SU-DHL-6 (cell line): ENCODE measurements around the gene APOL3.

Source experiments
- EZH2phosphoT487 ChIP-seq: fragments of 200-600 bp; sonication (generic), shearing (Covaris generic); conservative IDR thresholded peaks from 2 replicates; pipeline ENCODE4 v1.6.1; 2018; ENCODE audit warnings: mild to moderate bottlenecking, antibody characterized with exemption, low read length, moderate library complexity, mixed read lengths
- TF ChIP-seq, protein P1 (sequence below): fragments of 200-600 bp; sonication (generic); IDR thresholded peaks from one replicate; pipeline ENCODE4 v1.5.1; 2017; ENCODE audit warnings: antibody characterized with exemption, mild to moderate bottlenecking, low read length, moderate library complexity; ENCODE audit not compliant: insufficient read depth, poor library complexity, severe bottlenecking

DNA sequence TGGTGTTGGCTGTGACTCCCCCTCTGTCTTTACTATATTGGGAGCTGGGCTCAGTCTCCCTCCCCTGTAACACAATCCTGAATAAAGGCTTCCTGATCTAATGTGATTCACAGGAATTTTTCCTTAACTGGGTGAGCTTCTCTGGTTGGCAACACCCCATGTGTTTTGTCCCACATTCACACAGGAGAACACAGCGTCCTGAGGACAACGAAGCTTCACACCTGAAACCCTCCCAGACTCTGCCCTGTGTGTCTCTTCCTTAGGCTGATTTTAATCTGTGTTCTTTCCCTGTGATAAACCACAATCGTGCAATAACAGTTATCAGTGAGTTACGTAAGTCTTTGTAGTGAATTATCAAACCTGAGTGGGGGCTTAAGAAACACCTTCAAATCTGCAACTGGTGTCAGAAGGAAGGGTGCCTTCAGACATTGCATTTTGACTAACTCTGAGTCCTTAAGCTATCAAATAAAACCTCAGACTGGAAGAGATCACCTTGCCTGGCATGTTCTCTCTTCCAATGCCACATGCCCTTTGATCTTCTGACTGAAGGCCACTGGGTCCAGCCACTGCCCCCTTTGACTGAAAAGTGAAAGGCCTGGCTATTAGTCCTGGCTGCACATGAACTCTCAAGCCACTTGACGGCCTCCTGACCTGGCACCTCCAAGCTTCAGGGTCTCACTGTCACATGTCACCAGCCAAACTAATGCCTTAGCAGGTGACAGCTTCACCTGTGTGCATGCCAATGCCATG, 17.3 kb downstream of the APOL3 start:
- TF ChIP-seq, protein P1, sequence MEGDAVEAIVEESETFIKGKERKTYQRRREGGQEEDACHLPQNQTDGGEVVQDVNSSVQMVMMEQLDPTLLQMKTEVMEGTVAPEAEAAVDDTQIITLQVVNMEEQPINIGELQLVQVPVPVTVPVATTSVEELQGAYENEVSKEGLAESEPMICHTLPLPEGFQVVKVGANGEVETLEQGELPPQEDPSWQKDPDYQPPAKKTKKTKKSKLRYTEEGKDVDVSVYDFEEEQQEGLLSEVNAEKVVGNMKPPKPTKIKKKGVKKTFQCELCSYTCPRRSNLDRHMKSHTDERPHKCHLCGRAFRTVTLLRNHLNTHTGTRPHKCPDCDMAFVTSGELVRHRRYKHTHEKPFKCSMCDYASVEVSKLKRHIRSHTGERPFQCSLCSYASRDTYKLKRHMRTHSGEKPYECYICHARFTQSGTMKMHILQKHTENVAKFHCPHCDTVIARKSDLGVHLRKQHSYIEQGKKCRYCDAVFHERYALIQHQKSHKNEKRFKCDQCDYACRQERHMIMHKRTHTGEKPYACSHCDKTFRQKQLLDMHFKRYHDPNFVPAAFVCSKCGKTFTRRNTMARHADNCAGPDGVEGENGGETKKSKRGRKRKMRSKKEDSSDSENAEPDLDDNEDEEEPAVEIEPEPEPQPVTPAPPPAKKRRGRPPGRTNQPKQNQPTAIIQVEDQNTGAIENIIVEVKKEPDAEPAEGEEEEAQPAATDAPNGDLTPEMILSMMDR = no peak
- TF ChIP-seq EZH2phosphoT487 = no peak
